ENCODE data around the gene JMJD1C. TPM values are rescaled to one million over a fixed set of nuclear protein-coding genes. Genes with fewer than 3 reads are reported as not detected.
"Not testable (repeated sequence)": the region's sequence is repeated elsewhere in the genome, so short reads cannot be mapped to it uniquely, and the experiment has no call there.

The JMJD1C gene
- total RNA-seq, 1 experiment from 2014 or later: 180 TPM

DNA sequence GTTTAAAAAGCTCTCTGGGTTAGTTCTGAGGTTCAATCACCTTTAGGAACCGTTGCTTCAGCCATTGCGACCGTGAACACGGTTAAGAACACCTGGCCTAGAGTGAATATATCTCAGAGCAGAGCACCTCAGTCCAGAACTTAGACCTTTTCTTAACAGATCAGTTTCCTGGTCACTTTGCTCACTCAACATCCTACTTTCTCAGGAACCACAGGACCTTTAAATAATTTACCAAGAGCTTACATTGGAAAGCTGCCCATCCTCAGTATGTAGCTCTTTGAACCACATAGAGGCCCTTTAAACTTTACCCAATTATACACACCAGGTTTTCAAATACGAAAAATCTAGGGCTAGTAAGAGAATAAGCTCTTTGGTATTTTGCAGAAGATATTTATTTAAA, 179.4 kb downstream of the JMJD1C start (continued):
- TF ChIP-seq, protein P1, sequence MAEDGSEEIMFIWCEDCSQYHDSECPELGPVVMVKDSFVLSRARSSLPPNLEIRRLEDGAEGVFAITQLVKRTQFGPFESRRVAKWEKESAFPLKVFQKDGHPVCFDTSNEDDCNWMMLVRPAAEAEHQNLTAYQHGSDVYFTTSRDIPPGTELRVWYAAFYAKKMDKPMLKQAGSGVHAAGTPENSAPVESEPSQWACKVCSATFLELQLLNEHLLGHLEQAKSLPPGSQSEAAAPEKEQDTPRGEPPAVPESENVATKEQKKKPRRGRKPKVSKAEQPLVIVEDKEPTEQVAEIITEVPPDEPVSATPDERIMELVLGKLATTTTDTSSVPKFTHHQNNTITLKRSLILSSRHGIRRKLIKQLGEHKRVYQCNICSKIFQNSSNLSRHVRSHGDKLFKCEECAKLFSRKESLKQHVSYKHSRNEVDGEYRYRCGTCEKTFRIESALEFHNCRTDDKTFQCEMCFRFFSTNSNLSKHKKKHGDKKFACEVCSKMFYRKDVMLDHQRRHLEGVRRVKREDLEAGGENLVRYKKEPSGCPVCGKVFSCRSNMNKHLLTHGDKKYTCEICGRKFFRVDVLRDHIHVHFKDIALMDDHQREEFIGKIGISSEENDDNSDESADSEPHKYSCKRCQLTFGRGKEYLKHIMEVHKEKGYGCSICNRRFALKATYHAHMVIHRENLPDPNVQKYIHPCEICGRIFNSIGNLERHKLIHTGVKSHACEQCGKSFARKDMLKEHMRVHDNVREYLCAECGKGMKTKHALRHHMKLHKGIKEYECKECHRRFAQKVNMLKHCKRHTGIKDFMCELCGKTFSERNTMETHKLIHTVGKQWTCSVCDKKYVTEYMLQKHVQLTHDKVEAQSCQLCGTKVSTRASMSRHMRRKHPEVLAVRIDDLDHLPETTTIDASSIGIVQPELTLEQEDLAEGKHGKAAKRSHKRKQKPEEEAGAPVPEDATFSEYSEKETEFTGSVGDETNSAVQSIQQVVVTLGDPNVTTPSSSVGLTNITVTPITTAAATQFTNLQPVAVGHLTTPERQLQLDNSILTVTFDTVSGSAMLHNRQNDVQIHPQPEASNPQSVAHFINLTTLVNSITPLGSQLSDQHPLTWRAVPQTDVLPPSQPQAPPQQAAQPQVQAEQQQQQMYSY (CRISPR knock-in tag; IDR thresholded peaks at IDR 0.05): no peak
- TF ChIP-seq, protein P2, sequence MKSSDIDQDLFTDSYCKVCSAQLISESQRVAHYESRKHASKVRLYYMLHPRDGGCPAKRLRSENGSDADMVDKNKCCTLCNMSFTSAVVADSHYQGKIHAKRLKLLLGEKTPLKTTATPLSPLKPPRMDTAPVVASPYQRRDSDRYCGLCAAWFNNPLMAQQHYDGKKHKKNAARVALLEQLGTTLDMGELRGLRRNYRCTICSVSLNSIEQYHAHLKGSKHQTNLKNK (CRISPR knock-in tag; IDR thresholded peaks at IDR 0.05): no peak
- TF ChIP-seq, protein P3, sequence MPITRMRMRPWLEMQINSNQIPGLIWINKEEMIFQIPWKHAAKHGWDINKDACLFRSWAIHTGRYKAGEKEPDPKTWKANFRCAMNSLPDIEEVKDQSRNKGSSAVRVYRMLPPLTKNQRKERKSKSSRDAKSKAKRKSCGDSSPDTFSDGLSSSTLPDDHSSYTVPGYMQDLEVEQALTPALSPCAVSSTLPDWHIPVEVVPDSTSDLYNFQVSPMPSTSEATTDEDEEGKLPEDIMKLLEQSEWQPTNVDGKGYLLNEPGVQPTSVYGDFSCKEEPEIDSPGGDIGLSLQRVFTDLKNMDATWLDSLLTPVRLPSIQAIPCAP (CRISPR knock-in tag; IDR thresholded peaks at IDR 0.05): no peak
- TF ChIP-seq NFE2L1 (CRISPR knock-in tag; IDR thresholded peaks at IDR 0.05) (no peak), RELA (CRISPR knock-in tag; IDR thresholded peaks at IDR 0.05; ENCODE audit: borderline replicate concordance) (no peak), ZNF263 (CRISPR knock-in tag; IDR thresholded peaks at IDR 0.05; ENCODE audit: low read depth) (no peak)
- TF ChIP-seq, protein P4, sequence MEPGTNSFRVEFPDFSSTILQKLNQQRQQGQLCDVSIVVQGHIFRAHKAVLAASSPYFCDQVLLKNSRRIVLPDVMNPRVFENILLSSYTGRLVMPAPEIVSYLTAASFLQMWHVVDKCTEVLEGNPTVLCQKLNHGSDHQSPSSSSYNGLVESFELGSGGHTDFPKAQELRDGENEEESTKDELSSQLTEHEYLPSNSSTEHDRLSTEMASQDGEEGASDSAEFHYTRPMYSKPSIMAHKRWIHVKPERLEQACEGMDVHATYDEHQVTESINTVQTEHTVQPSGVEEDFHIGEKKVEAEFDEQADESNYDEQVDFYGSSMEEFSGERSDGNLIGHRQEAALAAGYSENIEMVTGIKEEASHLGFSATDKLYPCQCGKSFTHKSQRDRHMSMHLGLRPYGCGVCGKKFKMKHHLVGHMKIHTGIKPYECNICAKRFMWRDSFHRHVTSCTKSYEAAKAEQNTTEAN (CRISPR knock-in tag; IDR thresholded peaks at IDR 0.05): no peak

DNA sequence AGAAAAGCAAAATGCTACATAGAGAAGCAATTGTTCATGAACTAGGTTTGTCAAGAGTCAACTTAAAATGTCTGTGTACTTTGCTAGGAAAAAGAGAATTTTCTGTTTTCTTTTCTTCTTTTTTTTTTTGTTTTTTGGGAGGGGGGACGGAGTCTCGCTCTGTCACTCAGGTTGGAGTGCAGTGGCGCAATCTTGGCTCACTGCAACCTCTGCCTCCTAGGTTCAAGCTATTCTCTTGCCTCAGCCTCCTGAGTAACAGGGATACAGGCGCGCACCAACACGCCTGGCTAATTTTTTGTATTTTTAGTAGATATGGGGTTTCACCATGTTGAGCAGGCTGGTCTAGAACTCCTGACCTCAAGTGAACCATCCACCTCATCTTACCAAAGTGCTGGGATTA, 181.9 kb downstream of the JMJD1C start:
- H3K9me3 Mint-ChIP-seq; H3K27ac Mint-ChIP-seq; H3K36me3 Mint-ChIP-seq; H3K27me3 Mint-ChIP-seq (ENCODE audit: low read depth); DNase-seq (ENCODE audit: low spot score); CTCF ChIA-PET; H3K4me3 Mint-ChIP-seq; POLR2A ChIA-PET; ATAC-seq: not testable (repeated sequence)
- peaks cover 53% of the 10 kb centered on the region for H3K4me1 Mint-ChIP-seq

DNA sequence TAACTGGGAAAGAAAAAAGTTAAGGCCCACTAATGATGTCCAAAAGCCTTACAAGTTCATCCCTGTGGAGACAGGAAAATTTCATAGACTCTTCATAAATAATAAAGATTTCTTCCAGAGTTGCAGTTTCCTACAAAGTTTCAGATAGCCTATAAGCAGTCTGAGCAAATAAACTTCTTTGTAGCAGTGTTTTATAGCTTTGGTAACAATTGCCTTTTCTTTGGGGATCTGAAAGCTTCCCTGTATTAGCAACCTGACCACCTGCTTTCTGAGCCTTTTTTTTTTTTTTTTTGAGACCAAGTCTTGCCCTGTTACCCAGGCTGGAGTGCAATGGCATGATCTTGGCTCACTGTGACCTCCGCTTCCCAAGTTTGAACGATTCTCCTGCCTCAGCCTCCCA, 182.7 kb downstream of the JMJD1C start:
- POLR2A ChIA-PET: no interaction called here
- TF ChIP-seq, protein P5, sequence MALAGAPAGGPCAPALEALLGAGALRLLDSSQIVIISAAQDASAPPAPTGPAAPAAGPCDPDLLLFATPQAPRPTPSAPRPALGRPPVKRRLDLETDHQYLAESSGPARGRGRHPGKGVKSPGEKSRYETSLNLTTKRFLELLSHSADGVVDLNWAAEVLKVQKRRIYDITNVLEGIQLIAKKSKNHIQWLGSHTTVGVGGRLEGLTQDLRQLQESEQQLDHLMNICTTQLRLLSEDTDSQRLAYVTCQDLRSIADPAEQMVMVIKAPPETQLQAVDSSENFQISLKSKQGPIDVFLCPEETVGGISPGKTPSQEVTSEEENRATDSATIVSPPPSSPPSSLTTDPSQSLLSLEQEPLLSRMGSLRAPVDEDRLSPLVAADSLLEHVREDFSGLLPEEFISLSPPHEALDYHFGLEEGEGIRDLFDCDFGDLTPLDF (CRISPR knock-in tag; IDR thresholded peaks at IDR 0.05): no peak
- TF ChIP-seq, protein P3 (CRISPR knock-in tag; IDR thresholded peaks at IDR 0.05): no peak
- TF ChIP-seq TEAD4 (CRISPR knock-in tag; IDR thresholded peaks at IDR 0.05) (no peak), FOXK1 (CRISPR knock-in tag; IDR thresholded peaks at IDR 0.05) (no peak), ZNF138 (CRISPR knock-in tag; conservative IDR thresholded peaks at IDR 0.05) (no peak), TEAD1 (CRISPR knock-in tag; IDR thresholded peaks at IDR 0.05) (no peak), IRF2 (CRISPR knock-in tag; IDR thresholded peaks at IDR 0.05; ENCODE audit: borderline replicate concordance, low read depth) (no peak), OVOL2 (CRISPR knock-in tag; IDR thresholded peaks at IDR 0.05; ENCODE audit: borderline replicate concordance) (no peak)
- TF ChIP-seq, protein P6, sequence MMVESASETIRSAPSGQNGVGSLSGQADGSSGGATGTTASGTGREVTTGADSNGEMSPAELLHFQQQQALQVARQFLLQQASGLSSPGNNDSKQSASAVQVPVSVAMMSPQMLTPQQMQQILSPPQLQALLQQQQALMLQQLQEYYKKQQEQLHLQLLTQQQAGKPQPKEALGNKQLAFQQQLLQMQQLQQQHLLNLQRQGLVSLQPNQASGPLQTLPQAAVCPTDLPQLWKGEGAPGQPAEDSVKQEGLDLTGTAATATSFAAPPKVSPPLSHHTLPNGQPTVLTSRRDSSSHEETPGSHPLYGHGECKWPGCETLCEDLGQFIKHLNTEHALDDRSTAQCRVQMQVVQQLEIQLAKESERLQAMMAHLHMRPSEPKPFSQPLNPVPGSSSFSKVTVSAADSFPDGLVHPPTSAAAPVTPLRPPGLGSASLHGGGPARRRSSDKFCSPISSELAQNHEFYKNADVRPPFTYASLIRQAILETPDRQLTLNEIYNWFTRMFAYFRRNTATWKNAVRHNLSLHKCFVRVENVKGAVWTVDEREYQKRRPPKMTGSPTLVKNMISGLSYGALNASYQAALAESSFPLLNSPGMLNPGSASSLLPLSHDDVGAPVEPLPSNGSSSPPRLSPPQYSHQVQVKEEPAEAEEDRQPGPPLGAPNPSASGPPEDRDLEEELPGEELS (CRISPR knock-in tag; IDR thresholded peaks at IDR 0.05): no peak
- TF ChIP-seq, protein P7, sequence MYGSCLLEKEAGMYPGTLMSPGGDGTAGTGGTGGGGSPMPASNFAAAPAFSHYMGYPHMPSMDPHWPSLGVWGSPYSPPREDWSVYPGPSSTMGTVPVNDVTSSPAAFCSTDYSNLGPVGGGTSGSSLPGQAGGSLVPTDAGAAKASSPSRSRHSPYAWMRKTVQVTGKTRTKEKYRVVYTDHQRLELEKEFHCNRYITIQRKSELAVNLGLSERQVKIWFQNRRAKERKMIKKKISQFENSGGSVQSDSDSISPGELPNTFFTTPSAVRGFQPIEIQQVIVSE (CRISPR knock-in tag; IDR thresholded peaks at IDR 0.05; ENCODE audit: borderline replicate concordance): no peak
- TF ChIP-seq, protein P8, sequence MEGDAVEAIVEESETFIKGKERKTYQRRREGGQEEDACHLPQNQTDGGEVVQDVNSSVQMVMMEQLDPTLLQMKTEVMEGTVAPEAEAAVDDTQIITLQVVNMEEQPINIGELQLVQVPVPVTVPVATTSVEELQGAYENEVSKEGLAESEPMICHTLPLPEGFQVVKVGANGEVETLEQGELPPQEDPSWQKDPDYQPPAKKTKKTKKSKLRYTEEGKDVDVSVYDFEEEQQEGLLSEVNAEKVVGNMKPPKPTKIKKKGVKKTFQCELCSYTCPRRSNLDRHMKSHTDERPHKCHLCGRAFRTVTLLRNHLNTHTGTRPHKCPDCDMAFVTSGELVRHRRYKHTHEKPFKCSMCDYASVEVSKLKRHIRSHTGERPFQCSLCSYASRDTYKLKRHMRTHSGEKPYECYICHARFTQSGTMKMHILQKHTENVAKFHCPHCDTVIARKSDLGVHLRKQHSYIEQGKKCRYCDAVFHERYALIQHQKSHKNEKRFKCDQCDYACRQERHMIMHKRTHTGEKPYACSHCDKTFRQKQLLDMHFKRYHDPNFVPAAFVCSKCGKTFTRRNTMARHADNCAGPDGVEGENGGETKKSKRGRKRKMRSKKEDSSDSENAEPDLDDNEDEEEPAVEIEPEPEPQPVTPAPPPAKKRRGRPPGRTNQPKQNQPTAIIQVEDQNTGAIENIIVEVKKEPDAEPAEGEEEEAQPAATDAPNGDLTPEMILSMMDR (IDR thresholded peaks at IDR 0.05): no peak
- TF ChIP-seq, protein P9, sequence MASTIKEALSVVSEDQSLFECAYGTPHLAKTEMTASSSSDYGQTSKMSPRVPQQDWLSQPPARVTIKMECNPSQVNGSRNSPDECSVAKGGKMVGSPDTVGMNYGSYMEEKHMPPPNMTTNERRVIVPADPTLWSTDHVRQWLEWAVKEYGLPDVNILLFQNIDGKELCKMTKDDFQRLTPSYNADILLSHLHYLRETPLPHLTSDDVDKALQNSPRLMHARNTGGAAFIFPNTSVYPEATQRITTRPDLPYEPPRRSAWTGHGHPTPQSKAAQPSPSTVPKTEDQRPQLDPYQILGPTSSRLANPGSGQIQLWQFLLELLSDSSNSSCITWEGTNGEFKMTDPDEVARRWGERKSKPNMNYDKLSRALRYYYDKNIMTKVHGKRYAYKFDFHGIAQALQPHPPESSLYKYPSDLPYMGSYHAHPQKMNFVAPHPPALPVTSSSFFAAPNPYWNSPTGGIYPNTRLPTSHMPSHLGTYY (CRISPR knock-in tag; IDR thresholded peaks at IDR 0.05): no peak

More for the DNA sequence above, 182.7 kb downstream of the JMJD1C start:
- no peaks in the 10 kb centered on the region for H3K9me3 Mint-ChIP-seq
- no peak for ATAC-seq
- no peaks in the 10 kb centered on the region for H3K27me3 Mint-ChIP-seq (ENCODE audit: low read depth)
- no peak overlapping the region for H3K4me3 Mint-ChIP-seq
- H3K27ac Mint-ChIP-seq: no peak overlapping the region
- no peaks in the 10 kb centered on the region for H3K36me3 Mint-ChIP-seq
- CTCF ChIA-PET: interaction anchor here (0.6 kb wide), 1 partner anchor 52 kb away, joined by 3 read pairs; no protein-coding TSS in a partner anchor
- no peak for DNase-seq (ENCODE audit: low spot score)
- H3K4me1 Mint-ChIP-seq: peaks cover 51% of the 10 kb centered on the region
